ENCODE data around the gene NOXO1.

The NOXO1 gene

DNA sequence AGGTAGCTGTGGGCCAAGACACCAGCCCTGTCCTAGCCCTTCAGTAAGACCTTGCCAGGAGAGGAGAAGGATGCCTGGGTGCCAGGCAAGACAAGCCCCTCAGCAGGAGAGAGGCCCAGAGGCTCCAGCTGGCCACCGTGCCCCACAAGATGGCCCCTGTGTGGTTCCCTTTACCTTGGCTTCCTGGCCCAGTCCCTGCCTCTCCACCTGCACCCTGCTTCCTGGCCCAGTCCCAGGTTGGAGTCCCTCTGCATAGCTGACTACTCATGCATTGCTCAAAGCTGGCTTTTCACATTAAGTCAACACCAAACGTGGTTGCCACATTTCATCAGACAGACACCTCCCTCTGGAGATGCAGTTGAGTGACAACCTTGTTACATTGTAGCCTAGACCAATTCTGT lies 12.5 kb upstream of the NOXO1 start:
- DNase-seq, result no peak

DNA sequence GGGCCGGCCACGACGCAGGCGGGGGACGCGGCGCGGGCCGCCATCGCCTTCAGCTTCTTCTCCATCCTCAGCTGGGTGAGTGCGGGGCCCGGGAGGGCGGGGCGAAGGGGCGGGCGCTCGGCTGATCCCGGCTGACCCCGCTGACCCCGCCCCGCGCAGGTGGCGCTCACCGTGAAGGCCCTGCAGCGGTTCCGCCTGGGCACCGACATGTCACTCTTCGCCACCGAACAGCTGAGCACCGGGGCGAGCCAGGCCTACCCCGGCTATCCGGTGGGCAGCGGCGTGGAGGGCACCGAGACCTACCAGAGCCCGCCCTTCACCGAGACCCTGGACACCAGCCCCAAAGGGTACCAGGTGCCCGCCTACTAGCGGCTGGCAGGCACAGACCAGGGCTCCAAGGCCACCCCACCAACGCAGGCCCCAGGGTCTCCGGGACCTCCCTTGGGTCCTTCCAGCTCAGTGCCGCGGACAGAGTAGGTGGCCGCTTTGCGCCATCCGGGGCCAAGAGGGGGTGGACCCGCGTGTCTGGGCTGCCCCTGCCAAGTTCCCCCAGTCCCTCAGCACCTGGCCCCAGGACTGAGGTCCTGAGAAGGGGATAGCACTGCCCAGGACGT lies 11.5 kb upstream of the NOXO1 start:
- no peak for DNase-seq

DNA sequence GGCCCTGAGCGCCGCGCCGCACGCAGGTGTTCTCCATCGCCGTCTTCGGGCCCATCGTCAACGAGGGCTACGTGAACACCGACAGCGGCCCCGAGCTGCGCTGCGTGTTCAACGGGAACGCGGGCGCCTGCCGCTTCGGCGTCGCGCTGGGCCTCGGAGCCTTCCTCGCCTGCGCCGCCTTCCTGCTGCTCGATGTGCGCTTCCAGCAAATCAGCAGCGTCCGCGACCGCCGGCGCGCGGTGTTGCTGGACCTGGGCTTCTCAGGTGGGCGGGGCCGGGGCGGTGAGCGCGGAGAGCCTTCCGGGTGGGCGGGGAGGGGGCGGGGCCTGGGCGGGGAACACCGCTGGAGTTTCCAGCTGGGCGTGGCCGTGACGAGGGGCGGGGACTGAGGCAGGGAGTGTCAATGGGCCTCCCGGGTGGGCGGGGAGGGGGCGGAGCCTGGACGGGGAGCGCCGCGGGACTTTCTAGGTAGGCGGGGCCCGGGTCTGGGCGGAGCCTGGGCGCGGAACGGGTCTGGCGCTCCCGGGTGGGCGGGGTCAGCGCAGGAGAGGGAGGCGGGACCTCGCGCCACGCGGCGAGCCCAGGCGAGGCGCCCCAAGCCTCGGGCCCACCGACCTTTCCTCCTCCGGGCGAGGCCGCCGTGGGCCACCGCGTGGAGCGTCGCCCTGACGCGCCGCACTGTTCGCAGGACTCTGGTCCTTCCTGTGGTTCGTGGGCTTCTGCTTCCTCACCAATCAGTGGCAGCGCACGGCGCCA lies 10.9 kb upstream of the NOXO1 start:
- DNase-seq, result peak; percentile 95

DNA sequence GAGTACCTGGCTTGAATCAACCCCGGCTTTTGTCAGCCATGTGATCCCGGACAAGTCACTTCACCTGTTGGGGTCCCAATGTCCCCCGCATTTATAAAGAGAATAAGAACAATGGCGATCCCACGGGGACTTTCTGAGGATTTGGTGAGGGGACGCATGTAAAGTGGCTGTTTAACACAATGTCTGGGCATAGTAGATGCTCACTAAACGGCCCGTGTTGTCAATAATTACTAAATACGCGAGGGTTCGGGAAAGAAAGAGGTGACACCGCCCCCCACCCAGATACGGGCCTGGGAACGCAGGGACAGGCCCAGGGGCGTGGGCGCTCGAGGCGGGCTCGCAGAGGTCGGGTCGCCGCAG lies 10.3 kb upstream of the NOXO1 start:
- no peak for DNase-seq

DNA sequence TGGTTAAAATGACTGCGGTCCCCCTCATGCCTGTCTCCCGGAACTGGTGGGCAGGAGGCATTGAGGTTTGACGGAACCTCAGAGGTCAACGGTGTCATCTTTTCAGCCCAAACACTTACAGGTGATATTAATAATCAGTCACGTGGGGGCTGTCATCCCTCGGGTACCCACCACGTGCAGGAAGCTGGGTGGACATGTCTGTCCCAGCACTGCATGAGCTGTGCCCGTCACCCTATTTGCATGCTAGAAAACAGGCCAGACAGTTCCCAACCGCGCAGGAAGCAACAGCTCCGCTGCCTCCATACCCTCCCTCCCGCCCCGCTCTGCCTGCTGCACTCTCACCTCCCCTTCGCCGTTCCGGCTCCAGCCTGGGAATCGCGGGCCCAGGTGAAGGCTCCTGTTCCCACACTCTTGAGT lies 9.9 kb upstream of the NOXO1 start:
- no peak for DNase-seq

DNA sequence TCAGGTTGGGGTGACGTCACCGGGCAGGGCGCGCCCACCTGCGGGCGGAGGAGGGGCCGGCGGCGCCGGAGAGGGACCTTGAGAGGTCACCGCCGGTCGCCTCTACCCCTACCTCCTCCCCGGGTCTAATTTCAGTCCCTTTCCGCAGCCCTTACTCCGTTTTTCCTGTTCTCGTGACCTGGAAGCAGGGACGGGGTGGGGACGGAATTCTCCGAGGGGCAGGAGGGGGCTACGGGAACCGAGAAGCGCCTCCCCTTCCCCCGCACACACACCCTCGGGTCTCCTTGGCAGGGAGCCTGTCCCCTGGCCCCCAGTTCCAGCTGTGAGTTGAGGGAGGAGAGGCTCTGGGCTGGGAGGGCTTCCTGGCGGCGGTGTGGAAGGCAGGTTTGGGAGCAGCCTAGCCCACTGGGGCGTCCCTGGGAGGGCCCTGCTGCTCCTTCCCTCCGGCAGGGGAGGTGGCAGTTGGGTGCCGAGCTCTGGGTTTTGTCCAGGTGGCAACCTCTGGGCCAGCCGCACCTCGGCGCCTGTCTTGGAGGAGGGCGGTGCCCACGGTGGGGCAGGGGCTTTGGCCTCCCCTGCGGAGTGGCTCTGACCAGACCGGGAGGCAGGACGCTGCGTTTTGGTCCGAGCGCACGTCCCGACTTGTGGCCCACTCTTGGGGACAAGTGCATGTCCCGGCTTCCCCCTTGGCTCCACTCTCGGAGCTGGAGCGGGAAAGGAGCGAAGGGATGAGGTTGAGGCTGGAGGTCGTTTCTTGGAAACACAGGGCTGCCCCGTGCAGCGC lies 9.3 kb upstream of the NOXO1 start:
- no peak for DNase-seq

DNA sequence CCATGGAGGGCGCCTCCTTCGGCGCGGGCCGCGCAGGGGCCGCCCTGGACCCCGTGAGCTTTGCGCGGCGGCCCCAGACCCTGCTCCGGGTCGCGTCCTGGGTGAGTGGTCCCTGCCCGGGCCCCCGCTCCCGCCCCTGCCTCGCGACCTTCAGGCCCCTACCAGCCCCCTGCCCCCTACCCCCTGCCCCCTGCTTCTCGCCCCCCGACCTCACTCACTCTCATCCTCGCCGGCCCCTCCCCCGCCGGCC lies 8.8 kb upstream of the NOXO1 start:
- DNase-seq, result no peak

DNA sequence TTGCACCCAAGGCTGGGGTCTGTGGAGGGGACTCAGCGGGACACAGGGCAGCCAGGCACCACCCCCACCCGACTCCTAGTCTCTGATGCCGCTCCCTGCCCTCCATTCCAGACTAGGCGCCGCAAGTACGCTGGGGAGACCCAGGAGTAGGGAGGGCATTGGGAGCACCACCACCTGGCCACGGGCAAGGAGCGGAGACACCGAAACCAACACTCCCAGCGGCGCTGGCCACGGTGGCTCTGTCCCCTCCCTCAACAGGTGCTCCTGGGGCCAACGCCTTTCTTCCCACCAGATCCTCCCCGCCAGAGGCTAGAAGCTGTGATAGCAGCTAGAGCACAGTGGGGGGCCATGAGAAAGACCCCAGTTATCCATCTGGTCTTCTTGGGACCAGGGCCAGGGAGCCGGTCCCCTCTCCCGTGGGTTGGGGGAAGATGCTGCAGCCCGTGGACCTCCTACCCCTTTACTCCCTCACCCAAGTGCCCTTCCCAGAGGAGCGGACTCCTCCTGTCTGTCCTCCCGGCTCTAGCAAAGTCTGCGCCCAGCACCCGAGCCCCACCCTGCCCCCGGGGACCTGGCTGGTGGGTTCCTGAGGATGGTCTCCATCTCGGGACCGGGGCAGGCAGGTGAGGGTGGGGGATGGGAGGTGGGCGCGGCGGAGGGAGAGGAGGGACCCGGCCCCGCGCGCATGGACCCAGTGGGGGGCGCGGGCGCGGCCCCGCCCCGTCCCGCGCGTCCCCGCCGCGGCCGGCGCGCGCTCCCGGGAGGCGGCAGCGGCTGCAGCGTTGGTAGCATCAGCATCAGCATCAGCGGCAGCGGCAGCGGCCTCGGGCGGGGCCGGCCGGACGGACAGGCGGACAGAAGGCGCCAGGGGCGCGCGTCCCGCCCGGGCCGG lies 8.2 kb upstream of the NOXO1 start, which contains the start of gene SYNGR3:
Gene SYNGR3 (plus strand): TSS at position 762 of the 892 bp plus-strand sequence. CDS start 133 bp downstream, outside the sequence.
- no peak for DNase-seq

DNA sequence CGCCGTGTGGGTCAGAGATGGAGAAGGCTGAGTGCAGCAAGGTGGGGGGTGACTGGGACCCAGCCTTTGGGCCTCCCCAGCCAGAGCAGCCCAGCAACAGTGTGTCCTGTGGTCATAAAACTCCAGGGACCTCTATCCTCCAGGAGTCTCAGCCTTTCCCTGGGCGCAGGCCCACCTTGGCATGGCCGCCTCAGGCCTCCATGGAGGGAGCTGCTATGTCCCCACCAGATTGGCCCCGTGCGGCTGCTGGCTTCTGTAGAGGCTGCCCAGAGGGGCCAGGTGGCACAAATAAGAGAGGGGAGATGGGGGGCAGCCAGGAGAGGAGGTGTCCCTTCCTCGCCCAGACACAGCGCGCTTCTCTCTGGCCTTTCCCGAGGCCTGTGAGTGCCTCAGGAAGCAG lies 5.9 kb upstream of the NOXO1 start:
- DNase-seq, result no peak

DNA sequence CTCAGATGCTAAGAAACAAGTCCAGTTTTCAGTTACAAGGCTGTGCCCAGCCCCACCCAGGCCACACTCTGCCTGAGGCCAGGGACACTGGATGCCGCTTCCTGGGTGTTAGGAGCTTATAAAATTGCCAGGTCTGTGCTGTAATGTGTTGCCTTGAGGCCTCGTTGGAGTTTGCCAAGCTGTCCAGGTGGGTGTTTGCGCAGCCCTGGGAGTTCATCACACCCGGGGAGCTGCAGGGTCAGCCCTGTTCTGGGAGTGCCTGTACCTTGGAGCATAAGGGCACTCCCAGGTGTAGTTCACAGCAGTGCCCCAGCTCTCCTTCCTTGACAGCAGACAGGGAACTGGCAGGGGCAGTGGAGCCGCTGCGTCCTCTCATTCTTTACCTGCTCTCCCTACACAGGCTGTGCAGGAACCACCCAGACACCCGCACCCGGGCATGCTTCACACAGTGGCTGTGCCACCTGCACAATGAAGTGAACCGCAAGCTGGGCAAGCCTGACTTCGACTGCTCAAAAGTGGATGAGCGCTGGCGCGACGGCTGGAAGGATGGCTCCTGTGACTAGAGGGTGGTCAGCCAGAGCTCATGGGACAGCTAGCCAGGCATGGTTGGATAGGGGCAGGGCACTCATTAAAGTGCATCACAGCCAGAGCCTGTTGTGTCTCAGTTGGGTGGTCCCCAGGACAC lies 4.3 kb upstream of the NOXO1 start:
- no peak for DNase-seq

DNA sequence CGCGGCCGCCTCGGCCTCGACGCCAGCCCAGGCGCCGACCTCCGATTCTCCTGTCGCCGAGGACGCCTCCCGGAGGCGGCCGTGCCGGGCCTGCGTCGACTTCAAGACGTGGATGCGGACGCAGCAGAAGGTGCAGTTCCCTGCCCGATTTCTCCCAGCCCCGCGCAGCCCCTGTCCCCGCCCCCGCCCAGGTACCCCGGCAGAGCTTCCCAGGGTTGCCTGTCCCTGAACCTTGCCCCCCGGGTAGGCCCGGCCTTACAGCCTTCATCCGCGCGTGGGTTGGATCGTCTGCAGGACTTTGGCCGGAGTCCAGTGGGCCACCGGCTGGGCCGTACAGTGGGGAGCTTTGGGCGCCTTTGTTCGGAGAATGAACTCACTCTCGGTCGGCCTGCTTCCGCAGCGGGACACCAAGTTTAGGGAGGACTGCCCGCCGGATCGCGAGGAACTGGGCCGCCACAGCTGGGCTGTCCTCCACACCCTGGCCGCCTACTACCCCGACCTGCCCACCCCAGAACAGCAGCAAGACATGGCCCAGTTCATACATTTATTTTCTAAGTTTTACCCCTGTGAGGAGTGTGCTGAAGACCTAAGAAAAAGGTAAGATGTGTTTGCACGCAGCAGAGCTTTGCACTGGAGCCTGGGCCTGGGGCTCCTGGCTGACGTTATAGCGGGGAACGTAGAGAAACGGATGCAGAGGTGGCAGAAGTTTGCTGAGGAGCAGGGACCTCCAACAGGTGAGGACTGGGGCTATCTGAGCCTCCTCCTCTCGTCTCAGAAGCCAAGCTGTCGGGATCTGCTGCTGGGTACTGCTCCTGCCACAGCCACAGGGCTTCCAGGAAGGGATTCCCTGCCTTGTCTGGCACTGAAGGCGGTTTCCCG lies 3.3 kb upstream of the NOXO1 start:
- no peak for DNase-seq

DNA sequence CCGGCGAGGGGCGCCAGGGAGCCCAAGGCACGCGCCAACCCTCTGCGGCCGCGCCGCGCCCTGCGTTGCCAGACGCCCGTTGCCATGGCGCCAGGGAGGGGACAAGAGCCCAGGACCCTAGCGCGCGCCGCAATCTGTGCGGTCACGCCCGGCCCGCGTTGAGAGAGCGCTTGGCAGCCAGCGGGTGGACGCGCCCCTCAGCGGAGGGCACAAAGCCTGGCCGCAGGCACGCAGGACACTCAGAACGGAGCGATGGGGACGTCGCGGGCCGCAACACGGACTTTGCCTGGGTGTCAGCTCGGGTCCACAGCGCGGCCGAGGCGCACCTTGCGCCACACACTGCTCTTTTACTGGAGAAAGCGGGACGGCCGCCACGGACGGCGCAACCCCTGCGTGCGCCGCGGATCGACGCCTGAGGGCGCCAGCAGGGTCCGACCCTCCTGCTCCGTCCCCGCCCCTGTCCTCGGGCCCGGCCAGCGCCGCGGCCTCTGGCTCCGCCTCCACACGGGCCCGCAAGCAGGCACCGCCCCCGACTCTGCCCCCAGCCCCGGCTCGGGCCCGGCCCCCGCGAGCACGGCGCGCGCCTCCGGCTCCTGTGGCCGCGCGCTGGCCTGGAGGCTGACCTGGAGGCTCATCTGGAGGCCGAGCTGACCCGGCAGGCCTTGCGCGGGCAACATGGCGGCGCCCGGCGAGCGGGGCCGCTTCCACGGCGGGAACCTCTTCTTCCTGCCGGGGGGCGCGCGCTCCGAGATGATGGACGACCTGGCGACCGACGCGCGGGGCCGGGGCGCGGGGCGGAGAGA lies 2.5 kb upstream of the NOXO1 start, which contains the start of gene GFER:
Gene GFER (plus strand): TSS at position 650 of the 803 bp plus-strand sequence. CDS start 26 bp downstream, at position 676.
- DNase-seq, result peak; percentile 95

DNA sequence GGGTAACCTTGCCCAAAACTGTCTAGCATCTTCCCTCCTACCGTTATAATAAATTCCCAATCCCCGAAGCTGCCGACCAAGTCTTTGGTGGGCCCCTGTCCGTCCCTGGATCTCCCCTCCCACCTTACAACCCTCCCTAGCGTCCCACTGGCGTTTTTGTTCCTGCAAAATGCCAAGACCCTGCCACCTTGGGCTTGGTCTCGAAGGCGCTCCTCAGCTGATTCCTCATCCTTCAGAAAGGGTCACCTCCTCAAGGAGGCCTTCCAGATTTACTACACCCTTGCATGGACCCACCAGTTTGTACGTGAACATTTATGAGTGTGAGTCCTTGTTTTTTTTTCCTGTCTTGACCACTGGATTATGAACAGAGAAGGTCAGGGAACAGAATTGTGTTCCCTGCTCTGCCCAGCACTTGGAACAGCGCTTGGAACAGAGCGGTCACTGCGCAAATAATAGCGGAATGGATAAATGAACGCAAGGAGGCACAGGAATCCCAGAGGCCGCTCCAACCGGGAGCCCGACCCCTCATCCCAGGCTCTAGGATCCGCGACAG lies 1.8 kb upstream of the NOXO1 start:
- DNase-seq, result no peak

DNA sequence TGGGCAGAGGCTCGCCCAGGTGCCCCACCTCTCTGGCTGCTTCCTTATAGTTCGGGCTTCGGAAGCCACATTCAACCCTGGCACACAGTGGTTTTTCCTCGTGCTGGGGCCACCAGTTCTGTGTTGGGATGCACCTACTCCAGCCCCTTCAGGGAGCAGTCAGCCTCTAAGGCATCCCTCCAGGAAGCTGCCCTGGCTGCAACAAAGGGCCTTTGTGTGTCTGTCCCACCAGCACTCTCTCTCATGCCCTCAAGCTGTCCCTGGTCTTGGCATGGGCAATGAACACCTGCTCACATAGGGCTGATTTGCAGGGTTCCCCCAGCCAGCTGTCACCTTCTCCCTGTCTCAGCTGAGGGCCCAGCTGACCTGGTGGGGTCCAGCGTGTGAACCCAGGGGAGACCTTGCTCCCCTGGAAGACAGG lies 754 bp upstream of the NOXO1 start:
- DNase-seq, result peak; percentile 58

DNA sequence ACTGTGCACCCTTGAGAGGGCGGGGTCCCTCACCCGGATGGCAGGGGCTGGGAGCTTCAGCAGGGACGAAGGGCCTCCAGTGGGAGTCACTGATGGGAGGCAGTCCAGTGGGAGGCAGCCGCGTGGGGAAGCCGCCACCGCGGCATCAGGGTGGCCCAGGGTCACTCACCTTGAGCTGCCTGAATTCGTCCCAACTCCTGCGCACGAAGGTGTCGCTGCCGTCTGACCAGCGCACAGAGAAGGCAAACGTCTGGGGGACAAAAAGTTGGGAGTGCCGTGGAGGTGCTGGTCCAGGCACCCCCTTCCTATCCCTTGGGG lies 540 bp downstream of the NOXO1 start:
- DNase-seq, result no peak

DNA sequence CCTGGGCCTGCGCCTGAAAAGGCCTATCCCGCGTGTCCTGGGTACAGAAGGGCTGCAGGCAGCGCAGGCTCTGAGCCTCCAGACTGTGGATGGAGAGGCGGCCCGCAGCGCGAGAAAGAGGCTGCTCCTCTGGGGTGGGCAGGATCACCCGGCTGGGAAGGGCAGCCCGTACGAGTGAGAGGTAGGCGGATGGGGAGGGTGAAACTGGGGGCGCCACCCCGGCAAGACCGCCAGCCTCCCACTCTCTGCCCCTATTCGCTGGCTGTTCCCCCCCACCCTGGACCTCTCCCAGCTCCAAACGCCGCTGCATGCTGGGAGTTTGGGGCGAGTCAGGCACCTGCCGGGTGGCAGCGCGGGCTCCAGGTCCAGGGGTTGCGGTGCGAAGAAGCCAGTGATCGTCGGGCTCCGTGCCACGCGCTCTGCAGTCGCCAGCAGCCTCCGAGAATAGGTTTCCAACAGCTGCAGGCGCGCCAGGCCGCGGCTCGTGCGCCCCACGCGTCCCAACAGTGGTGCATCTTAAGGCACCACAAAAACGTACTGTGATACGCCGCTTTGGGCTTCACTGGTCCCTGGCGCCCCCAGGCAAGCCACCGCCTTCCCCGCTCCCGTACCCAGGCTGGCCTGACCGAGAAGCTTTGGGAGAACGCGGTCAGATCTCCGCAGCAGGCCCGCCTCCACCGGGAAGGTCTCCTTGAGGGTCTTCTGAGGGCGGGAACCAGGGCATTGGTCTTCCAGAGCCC lies 1.1 kb downstream of the NOXO1 start:
- no peak for DNase-seq

DNA sequence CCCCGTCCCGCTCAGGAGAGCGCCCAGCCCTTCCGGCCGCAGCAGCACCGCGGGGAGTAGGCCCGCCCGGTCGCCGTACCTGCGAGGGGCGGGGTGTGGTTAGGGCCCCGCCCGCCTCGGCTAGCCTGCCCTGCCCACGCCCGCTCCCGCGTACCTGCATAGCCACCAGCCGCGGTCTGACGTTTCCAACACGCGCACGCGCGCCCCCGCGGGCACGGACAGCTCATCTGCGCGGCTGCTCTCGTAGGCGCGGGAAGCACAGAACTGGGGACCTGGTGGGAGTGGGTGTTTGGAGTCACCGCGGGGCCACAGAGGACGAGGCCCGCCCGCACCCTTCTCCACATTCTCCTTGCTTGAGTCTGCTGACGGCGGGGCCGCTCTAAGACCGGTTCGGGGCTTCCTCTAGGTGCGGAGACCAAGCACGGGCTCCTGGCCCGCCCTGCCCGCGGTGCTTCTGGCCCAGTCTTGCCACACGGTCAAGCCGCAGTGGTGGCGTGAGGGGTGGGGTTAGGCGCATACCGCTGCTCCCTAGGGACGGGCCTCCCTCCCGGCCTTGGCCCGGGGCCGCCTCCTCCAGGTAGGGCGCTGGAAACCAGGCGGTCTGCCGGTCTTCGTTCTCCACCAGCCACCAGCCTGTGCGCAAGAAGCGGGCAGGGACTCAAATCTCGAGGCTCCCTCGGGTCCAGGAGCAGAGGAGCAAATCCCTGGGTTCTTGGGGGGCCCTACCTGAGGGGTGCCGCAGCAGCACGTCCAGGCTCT lies 1.8 kb downstream of the NOXO1 start:
- DNase-seq, result no peak

DNA sequence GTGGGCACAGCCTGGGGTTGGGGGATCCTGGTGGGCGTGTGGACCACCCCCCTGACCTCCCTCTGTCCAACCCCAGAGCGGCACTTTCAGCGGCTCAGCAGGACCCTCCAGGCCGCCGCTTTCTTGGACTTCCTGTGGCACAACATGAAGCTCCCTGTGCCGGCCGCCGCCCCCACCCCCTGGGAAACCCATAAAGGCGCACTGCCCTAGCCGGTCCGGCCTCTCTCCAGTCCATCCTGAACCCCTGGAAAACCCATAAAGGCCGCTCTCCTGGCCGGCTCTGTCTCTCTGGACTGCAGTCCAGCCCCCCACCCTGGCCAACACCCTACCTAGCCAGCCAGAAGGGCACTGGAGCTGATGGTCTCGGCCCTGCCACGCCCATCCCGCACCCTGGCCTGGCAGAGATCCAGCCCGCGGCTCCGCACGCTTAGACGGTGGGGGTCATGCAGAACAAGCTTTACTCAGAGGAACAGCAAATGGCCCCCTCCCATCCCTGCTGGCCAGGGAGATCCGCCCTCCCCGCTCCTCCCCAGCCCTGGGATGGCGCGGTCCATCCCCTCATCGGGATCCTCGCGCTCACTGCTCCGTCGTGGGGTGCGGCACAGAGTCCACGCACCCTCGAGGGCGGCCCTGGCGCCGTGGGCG lies 2.7 kb downstream of the NOXO1 start:
- no peak for DNase-seq
